CD14-positive monocyte (primary cell): ENCODE data around the gene SLC66A2. TPM values are rescaled to one million over a fixed set of nuclear protein-coding genes. Genes with fewer than 3 reads are reported as not detected.

ENCODE experiments used
- DNase-seq, 3 donors: peaks; one replicate each; pipeline ENCODE4 v3.0.0-alpha.2; 2011 to 2022
- H2AFZ ChIP-seq: 2 replicates; pipeline ENCODE4 v1.6.0; 2012; ENCODE audit warnings: mild to moderate bottlenecking, low read depth, low read length, inconsistent platforms; ENCODE audit not compliant: insufficient read depth, poor library complexity, severe bottlenecking
- H3K27ac ChIP-seq, 2 donors: 1 replicate in 1 of 2; 2 replicates in 1 of 2; pipeline ENCODE4 v1.5.1; 2012 to 2013; ENCODE audit warnings: low read length in 2 of 2, control low read depth in 1 of 2, inconsistent platforms in 1 of 2, low read depth in 1 of 2, mild to moderate bottlenecking in 1 of 2
- H3K27me3 ChIP-seq, 2 donors: one replicate each; pipeline versions ENCODE4 v1.6.0 to v1.6.1; 2011 to 2013; ENCODE audit warnings: low read length in 2 of 2; ENCODE audit not compliant: control insufficient read depth in 2 of 2, insufficient read depth in 2 of 2
- H3K36me3 ChIP-seq, 2 donors: replicated peaks in 1 of 2; 1 replicate in 1 of 2; 2 replicates in 1 of 2; pipeline versions ENCODE4 v1.5.1 to v1.6.1; 2012 to 2013; ENCODE audit warnings: low read length in 2 of 2, control low read depth in 1 of 2, inconsistent platforms in 1 of 2, mild to moderate bottlenecking in 1 of 2; ENCODE audit not compliant: insufficient read depth in 2 of 2, control insufficient read depth in 1 of 2
- H3K4me1 ChIP-seq, 2 donors: 1 replicate in 1 of 2; 2 replicates in 1 of 2; pipeline versions ENCODE4 v1.5.1 to v1.6.1; 2012 to 2013; ENCODE audit warnings: low read length in 2 of 2, control low read depth in 1 of 2, inconsistent platforms in 1 of 2, mild to moderate bottlenecking in 1 of 2, moderate library complexity in 1 of 2; ENCODE audit not compliant: insufficient read depth in 2 of 2, control insufficient read depth in 1 of 2
- H3K4me2 ChIP-seq: replicated peaks from 2 replicates; pipeline ENCODE3; 2012; ENCODE audit warnings: low read length, moderate library complexity, mild to moderate bottlenecking; ENCODE audit not compliant: poor library complexity, severe bottlenecking; ENCODE audit errors: extremely low read depth
- H3K4me3 ChIP-seq, 3 experiments: fragments of 200-600 bp in 1 of 3; sonication (generic) in 1 of 3; replicated peaks in 1 of 3; 1 replicate in 2 of 3; 2 replicates in 1 of 3; pipeline ENCODE4 v1.5.1; 2011 to 2013; ENCODE audit warnings: low read length in 3 of 3, mild to moderate bottlenecking in 3 of 3, control low read depth in 2 of 3, low read depth in 2 of 3, inconsistent platforms in 1 of 3, moderate library complexity in 1 of 3
- H3K79me2 ChIP-seq: 2 replicates; pipeline ENCODE4 v1.6.0; 2012; ENCODE audit warnings: mild to moderate bottlenecking, control low read depth, inconsistent platforms, low read length, moderate library complexity; ENCODE audit not compliant: insufficient read depth
- H3K9ac ChIP-seq: 2 replicates; pipeline ENCODE4 v1.6.0; 2017; ENCODE audit warnings: low read length, mild to moderate bottlenecking; ENCODE audit not compliant: insufficient read depth, poor library complexity, severe bottlenecking
- H3K9me3 ChIP-seq, 2 donors: replicated peaks in 1 of 2; 1 replicate in 1 of 2; 2 replicates in 1 of 2; pipeline versions ENCODE4 v1.5.1 to v1.6.1; 2012 to 2013; ENCODE audit warnings: low read length in 2 of 2, control low read depth in 1 of 2; ENCODE audit not compliant: control insufficient read depth in 1 of 2, insufficient read depth in 1 of 2
- H4K20me1 ChIP-seq: 2 replicates; pipeline ENCODE4 v1.6.0; 2012; ENCODE audit warnings: mild to moderate bottlenecking, low read length, control low read depth, moderate library complexity; ENCODE audit not compliant: insufficient read depth
- H3K27ac Mint-ChIP-seq, 7 donors: one replicate each; pipeline ENCODE4 v1.8.0; 2020; ENCODE audit warnings: mild to moderate bottlenecking in 7 of 7, mixed read lengths in 7 of 7, moderate library complexity in 6 of 7, inconsistent platforms in 2 of 7
- H3K27me3 Mint-ChIP-seq, 3 donors: one replicate each; pipeline ENCODE4 v1.8.0; 2021 to 2022; ENCODE audit warnings: low read depth in 3 of 3, mild to moderate bottlenecking in 3 of 3, mixed read lengths in 3 of 3, moderate library complexity in 3 of 3, inconsistent platforms in 1 of 3
- H3K36me3 Mint-ChIP-seq, 2 donors: one replicate each; pipeline ENCODE4 v1.8.0; 2020; ENCODE audit warnings: mixed read lengths in 2 of 2, inconsistent platforms in 1 of 2, mild to moderate bottlenecking in 1 of 2
- H3K4me1 Mint-ChIP-seq: one replicate; pipeline ENCODE4 v1.8.0; 2020; ENCODE audit warnings: mild to moderate bottlenecking, mixed read lengths
- H3K4me3 Mint-ChIP-seq, 2 donors: one replicate each; pipeline ENCODE4 v1.8.0; 2020; ENCODE audit warnings: mild to moderate bottlenecking in 2 of 2, mixed read lengths in 2 of 2, moderate library complexity in 1 of 2
- H3K9me3 Mint-ChIP-seq, 7 donors: one replicate each; pipeline ENCODE4 v1.8.0; 2020 to 2022; ENCODE audit warnings: mixed read lengths in 7 of 7, mild to moderate bottlenecking in 6 of 7, moderate library complexity in 6 of 7, inconsistent platforms in 2 of 7
- CTCF ChIP-seq: fragments of 200-600 bp; IDR thresholded peaks from one replicate; pipeline ENCODE4 v1.8.0; 2022; ENCODE audit warnings: antibody characterized with exemption, mild to moderate bottlenecking
- WGBS: methylation state at CpG from one replicate; pipeline ENCODE4 v1.1.5; 2013; ENCODE audit warnings: missing lambda C conversion rate; ENCODE audit not compliant: insufficient coverage; 5-methylcytosine and 5-hydroxymethylcytosine counted together
- intact Hi-C, 2 donors: fragments of 100-400 bp; cut with micrococcal nuclease; formaldehyde crosslinking; loops; one replicate each; pipeline versions ENCODE4 v1.15.0 to v1.15.1; 2023
- polyA plus RNA-seq, 3 donors: library from polyadenylated mRNA; depleted of rRNA in 1 of 3; unstranded in 2 of 3; stranded (reverse) in 1 of 3; fragments of 300-500 nt in 2 of 3; fragments of >200 nt in 1 of 3; fragmentation: Illumina TruSeq in 2 of 3; gene quantifications; 1 replicate in 2 of 3; 2 replicates in 1 of 3; pipeline ENCODE4 v1.2.3, GENCODE V29; 2012 to 2021

The SLC66A2 gene
- polyA plus RNA-seq, 3 donors, result 26.8 to 42.6 (median 33.8) TPM

DNA sequence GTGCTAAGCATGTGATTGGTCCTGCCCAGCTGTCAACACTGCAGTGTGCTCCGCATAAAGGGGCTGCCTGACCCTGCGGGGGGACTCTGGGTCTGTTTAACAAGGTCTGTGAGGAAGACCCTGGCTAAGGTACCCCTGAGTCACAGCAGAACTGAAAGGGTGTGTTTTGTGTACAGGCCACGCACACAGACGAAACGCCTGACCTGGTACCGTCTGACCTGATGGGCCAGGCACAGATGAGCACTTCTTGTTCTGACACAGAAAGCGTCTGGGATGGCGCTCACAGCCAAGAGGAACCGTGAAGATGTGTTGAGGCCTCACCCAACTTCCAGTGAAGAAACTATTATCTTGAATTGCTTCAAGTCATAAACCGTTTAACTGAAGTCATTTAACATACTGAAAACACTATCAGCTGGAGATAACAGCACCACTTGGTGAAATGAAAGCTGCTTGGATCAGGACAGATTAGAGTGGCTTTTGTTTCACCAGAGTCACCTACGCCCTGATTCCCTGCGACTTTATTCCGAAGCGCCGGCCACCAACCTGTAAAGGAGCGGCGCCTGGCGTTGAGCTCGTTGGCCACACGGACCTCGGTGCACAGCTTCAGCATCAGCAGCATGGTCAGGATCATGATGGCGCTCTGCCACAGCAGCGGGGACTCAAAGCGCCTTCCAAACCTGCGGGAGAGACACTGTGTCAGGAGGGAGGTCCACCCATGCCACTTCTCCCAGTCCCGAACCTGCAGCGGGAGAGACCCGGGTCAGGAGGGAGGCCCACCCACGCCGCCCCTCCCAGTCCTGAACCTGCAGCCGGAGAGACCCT, 8.5 kb downstream of the SLC66A2 start:
- DNase-seq, result peak in 1 of 3 donors; percentile 1
- intact Hi-C loops, result loop anchor here (10.0 kb wide), 2 partner anchors 48 to 162 kb away; partner anchors contain the start of gene ADNP2 (in 1 of the 2)
- Histone ChIP-seq H3K36me3 (peaks cover 67 to 98% of the 10 kb centered on the region in 2 donors), H3K27ac (no peak overlapping the region), H3K9me3 (peaks cover 11 to 13% of the 10 kb centered on the region in 2 donors), H2AFZ (no peak overlapping the region), H3K9ac (no peak overlapping the region), H4K20me1 (peaks cover 100% of the 10 kb centered on the region), H3K4me2 (no peak overlapping the region), H3K27me3 (no peaks in the 10 kb centered on the region), H3K4me3 (no peak overlapping the region), H3K4me1 (no peaks in the 10 kb centered on the region), H3K79me2 (peaks cover 99% of the 10 kb centered on the region)
- Mint-ChIP-seq H3K27me3 (peaks cover 0 to 2% (median 0%) of the 10 kb centered on the region in 3 donors), H3K9me3 (peaks cover 4 to 22% (median 17%) of the 10 kb centered on the region in 7 donors), H3K4me1 (peaks cover 13% of the 10 kb centered on the region), H3K4me3 (no peak overlapping the region), H3K36me3 (peaks cover 74 to 91% of the 10 kb centered on the region in 2 donors), H3K27ac (peak overlapping the region in 2 of 7 donors; percentile 26 to 58)
- WGBS, result 96% methylated on average over 27 of the region's 31 CpGs
- TF ChIP-seq CTCF, result no peak

- Mint-ChIP-seq H3K27ac (peak overlapping the region in 2 of 7 donors; percentile 21 to 41), H3K9me3 (peaks cover 10 to 30% (median 24%) of the 10 kb centered on the region in 7 donors), H3K4me1 (peaks cover 13% of the 10 kb centered on the region), H3K4me3 (no peak overlapping the region), H3K36me3 (peaks cover 78 to 91% of the 10 kb centered on the region in 2 donors), H3K27me3 (peaks cover 0 to 2% (median 0%) of the 10 kb centered on the region in 3 donors)
- Histone ChIP-seq H2AFZ (no peak overlapping the region), H3K4me2 (no peak overlapping the region), H3K27ac (no peak overlapping the region), H3K36me3 (peaks cover 74 to 100% of the 10 kb centered on the region in 2 donors), H3K79me2 (peaks cover 99% of the 10 kb centered on the region), H3K9ac (no peak overlapping the region), H4K20me1 (peaks cover 100% of the 10 kb centered on the region), H3K4me3 (no peak overlapping the region), H3K27me3 (no peaks in the 10 kb centered on the region), H3K9me3 (peaks cover 19 to 21% of the 10 kb centered on the region in 2 donors), H3K4me1 (no peaks in the 10 kb centered on the region)
- intact Hi-C loops, result loop anchor here (10.0 kb wide), 2 partner anchors 47 to 163 kb away; partner anchors contain the start of gene ADNP2 (in 1 of the 2)
- DNase-seq, result no peak
- WGBS, result 98% methylated on average over 6 of the region's 7 CpGs
- no peak for TF ChIP-seq CTCF
These were observed 9.2 kb downstream of the SLC66A2 start for GRCh38 chr18:79942211-79942610.
